GM23338 (cell line): ENCODE measurements around the gene SLFN5. TPM values are rescaled to one million over a fixed set of nuclear protein-coding genes. Genes with fewer than 3 reads are reported as not detected.
"Not testable (repeated sequence)": the region's sequence is repeated elsewhere in the genome, so short reads cannot be mapped to it uniquely, and the experiment has no call there.

ENCODE experiments used
- ATAC-seq: fragments of 200-7000 bp; cut with Tn5 transposase; 3 replicates; pipeline ENCODE4 v1.9.1; 2020
- DNase-seq: peaks from one replicate; pipeline ENCODE4 v3.0.0-alpha.2; 2015; ENCODE audit warnings: low spot score
- H2AFZ ChIP-seq: fragments of 200-600 bp; sonication (generic); 2 replicates; pipeline ENCODE4 v1.8.0; 2016; ENCODE audit warnings: antibody characterized with exemption, mild to moderate bottlenecking, moderate library complexity
- H3F3A ChIP-seq: fragments of 200-600 bp; sonication (generic); replicated peaks from 2 replicates; pipeline ENCODE4 v1.8.0; 2017; ENCODE audit warnings: antibody characterized with exemption, mixed run types, low read depth
- H3K27ac ChIP-seq: fragments of 200-600 bp; sonication (generic); 2 replicates; pipeline ENCODE4 v1.6.1; 2016; ENCODE audit warnings: low read depth
- H3K27me3 ChIP-seq: fragments of 200-600 bp; sonication (generic); 2 replicates; pipeline ENCODE4 v1.8.0; 2016; ENCODE audit warnings: mild to moderate bottlenecking, mixed run types, moderate library complexity; ENCODE audit not compliant: insufficient read depth
- H3K36me3 ChIP-seq: fragments of 200-600 bp; sonication (generic); 2 replicates; pipeline ENCODE4 v1.8.0; 2016; ENCODE audit warnings: mild to moderate bottlenecking; ENCODE audit not compliant: insufficient read depth
- H3K4me1 ChIP-seq: fragments of 200-600 bp; sonication (generic); 2 replicates; pipeline ENCODE4 v1.8.0; 2016; ENCODE audit warnings: mild to moderate bottlenecking, moderate library complexity; ENCODE audit not compliant: insufficient read depth
- H3K4me2 ChIP-seq: fragments of 200-600 bp; sonication (generic); 2 replicates; pipeline ENCODE4 v1.7.1; 2017; ENCODE audit warnings: mixed run types
- H3K4me3 ChIP-seq: fragments of 200-600 bp; sonication (generic); 2 replicates; pipeline ENCODE4 v1.6.1; 2016; ENCODE audit warnings: mixed run types
- H3K79me2 ChIP-seq: fragments of 200-600 bp; sonication (generic); replicated peaks from 2 replicates; pipeline ENCODE4 v1.8.0; 2017; ENCODE audit warnings: mild to moderate bottlenecking; ENCODE audit not compliant: insufficient read depth
- H3K9me2 ChIP-seq: fragments of 200-600 bp; sonication (generic); 2 replicates; pipeline ENCODE4 v1.8.0; 2017; ENCODE audit not compliant: insufficient read depth
- H4K20me1 ChIP-seq: fragments of 200-600 bp; sonication (generic); replicated peaks from 2 replicates; pipeline ENCODE4 v1.8.0; 2017; ENCODE audit warnings: mild to moderate bottlenecking; ENCODE audit not compliant: insufficient read depth
- H3K27ac Mint-ChIP-seq: 2 replicates; pipeline ENCODE4 v1.8.0; 2020; ENCODE audit warnings: inconsistent platforms, mild to moderate bottlenecking, moderate library complexity, mixed read lengths
- H3K27me3 Mint-ChIP-seq: 3 replicates; pipeline ENCODE4 v1.8.0; 2022; ENCODE audit warnings: low read depth, mild to moderate bottlenecking, moderate library complexity, mixed read lengths, inconsistent platforms; ENCODE audit not compliant: insufficient read depth, poor library complexity
- H3K36me3 Mint-ChIP-seq: 3 replicates; pipeline ENCODE4 v1.8.0; 2021; ENCODE audit warnings: low read depth, mild to moderate bottlenecking, inconsistent platforms, moderate library complexity, mixed read lengths
- H3K4me1 Mint-ChIP-seq: 3 replicates; pipeline ENCODE4 v1.8.0; 2020; ENCODE audit warnings: mild to moderate bottlenecking, inconsistent platforms, mixed read lengths
- H3K4me3 Mint-ChIP-seq: 3 replicates; pipeline ENCODE4 v1.8.0; 2021; ENCODE audit warnings: moderate library complexity, mild to moderate bottlenecking, inconsistent platforms, mixed read lengths
- H3K9me3 Mint-ChIP-seq: 3 replicates; pipeline ENCODE4 v1.8.0; 2020; ENCODE audit warnings: moderate library complexity, mild to moderate bottlenecking, inconsistent platforms, mixed read lengths
- CREB1 ChIP-seq: fragments of 250-450 bp; sonication (Bioruptor Pico); IDR thresholded peaks from 2 replicates; pipeline ENCODE4 v1.5.0; 2020; ENCODE audit warnings: low read depth, mild to moderate bottlenecking, moderate library complexity
- EZH2 ChIP-seq: fragments of 200-600 bp; sonication (generic); IDR thresholded peaks from one replicate; pipeline ENCODE4 v1.8.0; 2017; ENCODE audit warnings: antibody characterized with exemption, mild to moderate bottlenecking, low read depth; ENCODE audit not compliant: unreplicated experiment
- EZH2phosphoT487 ChIP-seq: fragments of 200-600 bp; sonication (generic); IDR thresholded peaks from one replicate; pipeline ENCODE4 v1.8.1; 2018; ENCODE audit warnings: antibody characterized with exemption; ENCODE audit not compliant: unreplicated experiment
- JUNB ChIP-seq: IDR thresholded peaks from one replicate; pipeline ENCODE4 v1.6.1; 2016; ENCODE audit warnings: antibody characterized with exemption; ENCODE audit not compliant: unreplicated experiment
- NANOG ChIP-seq: IDR thresholded peaks from 2 replicates; pipeline ENCODE4 v1.6.1; 2016; ENCODE audit warnings: antibody characterized with exemption, borderline replicate concordance
- POLR2AphosphoS5 ChIP-seq: IDR thresholded peaks from 2 replicates; pipeline ENCODE4 v1.6.1; 2016; ENCODE audit warnings: antibody characterized with exemption, low read depth
- ZNF331 ChIP-seq: fragments of 250-450 bp; sonication (Bioruptor Pico); IDR thresholded peaks from 2 replicates; pipeline ENCODE4 v1.5.0; 2020; ENCODE audit warnings: low read depth, mild to moderate bottlenecking, moderate library complexity
- polyA plus RNA-seq: library from polyadenylated mRNA; unstranded; fragments of >200 nt; fragmentation: Nextera tagmentation; extraction: Ambion mirVana; gene quantifications from 2 replicates; pipeline ENCODE4 v1.2.1, GENCODE V29; 2016
- total RNA-seq: library from RNA; depleted of rRNA; stranded (reverse); fragments of >200 nt; shearing (Covaris generic); gene quantifications from 2 replicates; pipeline ENCODE4 v1.2.3, GENCODE V29; 2014
- TF ChIP-seq, protein P1 (sequence below), 2 experiments: fragments of 200-600 bp in 1 of 2; sonication (generic) in 1 of 2; conservative IDR thresholded peaks; 2 replicates each; pipeline versions ENCODE4 v1.5.1 to v1.6.1; 2016 to 2017; ENCODE audit warnings: antibody characterized with exemption in 2 of 2, low read depth in 2 of 2, mild to moderate bottlenecking in 2 of 2, moderate library complexity in 1 of 2
- TF ChIP-seq, protein P2 (sequence below): IDR thresholded peaks from one replicate; pipeline ENCODE4 v1.6.1; 2018; ENCODE audit warnings: antibody characterized with exemption; ENCODE audit not compliant: unreplicated experiment

The SLFN5 gene
- total and polyA plus RNA-seq, 2 experiments from 2014 or later: 1.4 to 6.4 TPM

DNA sequence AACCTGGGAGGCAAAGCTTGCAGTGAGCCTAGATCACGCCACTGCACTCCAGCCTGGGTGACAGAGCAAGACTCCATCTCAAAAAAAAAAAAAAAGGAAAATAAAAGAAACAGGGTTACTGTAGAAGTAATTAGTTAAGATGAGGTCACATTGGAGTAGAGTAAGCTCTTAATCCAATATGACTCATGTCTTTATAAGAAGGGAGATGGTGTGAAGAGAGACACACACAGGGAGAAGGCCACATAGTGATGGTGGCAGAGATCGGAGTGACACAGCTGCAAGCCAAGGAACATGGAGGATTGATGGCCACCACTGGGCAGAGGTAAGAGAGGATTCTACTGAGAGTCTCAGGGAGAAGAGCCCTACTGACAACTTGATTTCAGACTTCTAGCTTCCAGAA is 15.3 kb upstream of the SLFN5 start:
- Histone ChIP-seq H2AFZ (no peak overlapping the region), H3K4me1 (no peaks in the 10 kb centered on the region), H3K9me2 (no peaks in the 10 kb centered on the region), H3K79me2 (no peaks in the 10 kb centered on the region), H3K27me3 (no peaks in the 10 kb centered on the region), H3K4me2 (no peak overlapping the region), H3K36me3 (no peaks in the 10 kb centered on the region), H3F3A (no peaks in the 10 kb centered on the region), H3K4me3 (no peak overlapping the region), H3K27ac (no peak overlapping the region), H4K20me1 (no peaks in the 10 kb centered on the region)
- no peaks in the 10 kb centered on the region for H3K36me3 Mint-ChIP-seq
- no peak overlapping the region for H3K4me3 Mint-ChIP-seq
- peaks cover 3% of the 10 kb centered on the region for H3K27me3 Mint-ChIP-seq
- DNase-seq (no peak), ATAC-seq (no peak)
- H3K27ac Mint-ChIP-seq: no peak overlapping the region
- no peaks in the 10 kb centered on the region for H3K4me1 Mint-ChIP-seq
- no peak for TF ChIP-seq ZNF331 (CRISPR knock-in tag)
- TF ChIP-seq, protein P1, sequence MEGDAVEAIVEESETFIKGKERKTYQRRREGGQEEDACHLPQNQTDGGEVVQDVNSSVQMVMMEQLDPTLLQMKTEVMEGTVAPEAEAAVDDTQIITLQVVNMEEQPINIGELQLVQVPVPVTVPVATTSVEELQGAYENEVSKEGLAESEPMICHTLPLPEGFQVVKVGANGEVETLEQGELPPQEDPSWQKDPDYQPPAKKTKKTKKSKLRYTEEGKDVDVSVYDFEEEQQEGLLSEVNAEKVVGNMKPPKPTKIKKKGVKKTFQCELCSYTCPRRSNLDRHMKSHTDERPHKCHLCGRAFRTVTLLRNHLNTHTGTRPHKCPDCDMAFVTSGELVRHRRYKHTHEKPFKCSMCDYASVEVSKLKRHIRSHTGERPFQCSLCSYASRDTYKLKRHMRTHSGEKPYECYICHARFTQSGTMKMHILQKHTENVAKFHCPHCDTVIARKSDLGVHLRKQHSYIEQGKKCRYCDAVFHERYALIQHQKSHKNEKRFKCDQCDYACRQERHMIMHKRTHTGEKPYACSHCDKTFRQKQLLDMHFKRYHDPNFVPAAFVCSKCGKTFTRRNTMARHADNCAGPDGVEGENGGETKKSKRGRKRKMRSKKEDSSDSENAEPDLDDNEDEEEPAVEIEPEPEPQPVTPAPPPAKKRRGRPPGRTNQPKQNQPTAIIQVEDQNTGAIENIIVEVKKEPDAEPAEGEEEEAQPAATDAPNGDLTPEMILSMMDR (conservative IDR thresholded peaks at IDR 0.05; ENCODE audit: low read depth in 2 of 2): no peak
- TF ChIP-seq EZH2phosphoT487: no peak
- TF ChIP-seq NANOG: no peak
- TF ChIP-seq JUNB: no peak
- no peak for TF ChIP-seq POLR2AphosphoS5
- TF ChIP-seq, protein P2, sequence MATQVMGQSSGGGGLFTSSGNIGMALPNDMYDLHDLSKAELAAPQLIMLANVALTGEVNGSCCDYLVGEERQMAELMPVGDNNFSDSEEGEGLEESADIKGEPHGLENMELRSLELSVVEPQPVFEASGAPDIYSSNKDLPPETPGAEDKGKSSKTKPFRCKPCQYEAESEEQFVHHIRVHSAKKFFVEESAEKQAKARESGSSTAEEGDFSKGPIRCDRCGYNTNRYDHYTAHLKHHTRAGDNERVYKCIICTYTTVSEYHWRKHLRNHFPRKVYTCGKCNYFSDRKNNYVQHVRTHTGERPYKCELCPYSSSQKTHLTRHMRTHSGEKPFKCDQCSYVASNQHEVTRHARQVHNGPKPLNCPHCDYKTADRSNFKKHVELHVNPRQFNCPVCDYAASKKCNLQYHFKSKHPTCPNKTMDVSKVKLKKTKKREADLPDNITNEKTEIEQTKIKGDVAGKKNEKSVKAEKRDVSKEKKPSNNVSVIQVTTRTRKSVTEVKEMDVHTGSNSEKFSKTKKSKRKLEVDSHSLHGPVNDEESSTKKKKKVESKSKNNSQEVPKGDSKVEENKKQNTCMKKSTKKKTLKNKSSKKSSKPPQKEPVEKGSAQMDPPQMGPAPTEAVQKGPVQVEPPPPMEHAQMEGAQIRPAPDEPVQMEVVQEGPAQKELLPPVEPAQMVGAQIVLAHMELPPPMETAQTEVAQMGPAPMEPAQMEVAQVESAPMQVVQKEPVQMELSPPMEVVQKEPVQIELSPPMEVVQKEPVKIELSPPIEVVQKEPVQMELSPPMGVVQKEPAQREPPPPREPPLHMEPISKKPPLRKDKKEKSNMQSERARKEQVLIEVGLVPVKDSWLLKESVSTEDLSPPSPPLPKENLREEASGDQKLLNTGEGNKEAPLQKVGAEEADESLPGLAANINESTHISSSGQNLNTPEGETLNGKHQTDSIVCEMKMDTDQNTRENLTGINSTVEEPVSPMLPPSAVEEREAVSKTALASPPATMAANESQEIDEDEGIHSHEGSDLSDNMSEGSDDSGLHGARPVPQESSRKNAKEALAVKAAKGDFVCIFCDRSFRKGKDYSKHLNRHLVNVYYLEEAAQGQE: no peak
- no peak for TF ChIP-seq EZH2
- peaks cover 6% of the 10 kb centered on the region; the same call in 2 of the 3 replicates for H3K9me3 Mint-ChIP-seq

DNA sequence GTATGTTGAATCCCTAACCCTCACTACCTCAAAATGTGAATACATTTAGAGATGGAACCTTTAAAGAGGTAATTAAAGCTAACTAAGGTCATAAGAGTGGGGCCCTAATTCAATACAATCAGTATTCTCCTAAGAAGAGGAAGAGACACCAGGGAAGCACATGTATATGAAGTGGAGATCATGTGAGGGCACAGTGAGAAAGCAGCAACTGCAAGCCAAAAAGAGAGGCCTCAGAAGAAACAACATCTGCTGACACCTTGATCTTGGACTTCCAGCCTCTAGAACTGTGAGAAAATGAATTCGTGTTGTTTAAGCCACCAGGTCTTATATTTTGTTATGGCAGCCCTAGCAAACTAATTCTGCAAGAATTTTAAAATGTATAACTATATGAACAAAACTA is 13.2 kb upstream of the SLFN5 start:
- no peak overlapping the region for H3K4me3 Mint-ChIP-seq
- Histone ChIP-seq H3K79me2 (no peaks in the 10 kb centered on the region), H3K4me1 (no peaks in the 10 kb centered on the region), H3K4me2 (no peak overlapping the region), H3K9me2 (no peaks in the 10 kb centered on the region), H3K36me3 (no peaks in the 10 kb centered on the region), H4K20me1 (no peaks in the 10 kb centered on the region), H3K27ac (no peak overlapping the region), H3K27me3 (no peaks in the 10 kb centered on the region), H2AFZ (no peak overlapping the region), H3K4me3 (no peak overlapping the region), H3F3A (no peaks in the 10 kb centered on the region)
- H3K27ac Mint-ChIP-seq: no peak overlapping the region
- DNase-seq: no peak
- H3K36me3 Mint-ChIP-seq: no peaks in the 10 kb centered on the region
- ATAC-seq: no peak
- TF ChIP-seq JUNB (no peak), NANOG (no peak), CREB1 (CRISPR knock-in tag) (no peak), EZH2phosphoT487 (no peak)
- TF ChIP-seq, protein P2: no peak
- no peaks in the 10 kb centered on the region for H3K4me1 Mint-ChIP-seq
- H3K9me3 Mint-ChIP-seq: no peaks in the 10 kb centered on the region
- peaks cover 3% of the 10 kb centered on the region for H3K27me3 Mint-ChIP-seq

DNA sequence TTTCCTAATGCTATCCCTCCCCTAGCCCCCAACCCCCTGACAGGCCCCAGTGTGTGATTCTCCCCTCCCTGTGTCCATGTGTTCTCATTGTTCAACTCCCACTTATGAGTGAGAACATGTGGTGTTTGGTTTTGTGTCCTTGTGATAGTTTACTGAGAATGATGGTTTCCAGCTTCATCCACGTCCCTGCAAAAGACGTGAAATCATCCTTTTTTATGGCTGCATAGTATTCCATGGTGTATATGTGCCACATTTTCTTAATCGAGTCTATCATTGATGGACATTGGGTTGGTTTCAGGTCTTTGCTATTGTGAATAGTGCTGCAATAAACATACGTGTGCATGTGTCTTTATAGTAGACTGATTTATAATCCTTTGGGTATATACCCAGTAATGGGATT is 8.6 kb upstream of the SLFN5 start:
- not testable (repeated sequence) for H3K27me3 ChIP-seq, ATAC-seq, H2AFZ ChIP-seq, H3K9me3 Mint-ChIP-seq, H3K4me1 Mint-ChIP-seq, H3F3A ChIP-seq, DNase-seq, H3K9me2 ChIP-seq, H3K4me3 Mint-ChIP-seq, H3K27me3 Mint-ChIP-seq, H3K4me3 ChIP-seq, H3K79me2 ChIP-seq, H3K36me3 ChIP-seq, H3K27ac ChIP-seq, H3K36me3 Mint-ChIP-seq, H3K4me1 ChIP-seq, H3K27ac Mint-ChIP-seq, H3K4me2 ChIP-seq, H4K20me1 ChIP-seq
